Upper lobe of left lung (tissue), 6 donors: Measurements from ENCODE around the gene ULBP2. TPM values are rescaled to one million over a fixed set of nuclear protein-coding genes. Genes with fewer than 3 reads are reported as not detected.
"Not testable (repeated sequence)": the region's sequence is repeated elsewhere in the genome, so short reads cannot be mapped to it uniquely, and the experiment has no call there.

Experiments used
- ATAC-seq, 2 donors: fragments of 200-7000 bp; cut with Tn5 transposase; one replicate each; pipeline ENCODE4 v1.9.1; 2022; ENCODE audit warnings: mild to moderate bottlenecking in 2 of 2, moderate library complexity in 2 of 2; ENCODE audit not compliant: low FRiP score in 2 of 2
- DNase-seq, 2 donors: peaks; one replicate each; pipeline ENCODE4 v3.0.0-alpha.2; 2019 to 2020
- H3K27ac ChIP-seq, 4 donors: fragments of 200-600 bp; sonication (generic); one replicate each; pipeline ENCODE4 v1.5.1; 2016 to 2019
- H3K27me3 ChIP-seq, 4 donors: fragments of 200-600 bp; sonication (generic); one replicate each; pipeline ENCODE4 v1.5.1; 2017 to 2019
- H3K36me3 ChIP-seq, 4 donors: fragments of 200-600 bp; sonication (generic); one replicate each; pipeline ENCODE4 v1.5.1; 2016 to 2019
- H3K4me1 ChIP-seq, 4 donors: fragments of 200-600 bp; sonication (generic); one replicate each; pipeline ENCODE4 v1.5.1; 2018 to 2019
- H3K4me3 ChIP-seq, 4 donors: fragments of 200-600 bp; sonication (generic); one replicate each; pipeline ENCODE4 v1.5.1; 2017 to 2019; ENCODE audit warnings: mild to moderate bottlenecking in 2 of 4, moderate library complexity in 1 of 4
- H3K9me3 ChIP-seq, 4 donors: fragments of 200-600 bp; sonication (generic); one replicate each; pipeline ENCODE4 v1.5.1; 2018 to 2019
- CTCF ChIP-seq, 6 experiments: fragments of 450-650 bp in 4 of 6; fragments of 200-600 bp in 2 of 6; sonication (generic) in 2 of 6; IDR thresholded peaks; one replicate each; pipeline ENCODE4 v1.5.1; 2016 to 2019; ENCODE audit warnings: antibody characterized with exemption in 6 of 6
- EP300 ChIP-seq, 4 donors: sonication (generic); formaldehyde crosslinking; IDR thresholded peaks; one replicate each; pipeline ENCODE4 v1.5.1; 2017; ENCODE audit warnings: antibody characterized with exemption in 4 of 4, control low read depth in 2 of 4
- POLR2A ChIP-seq, 4 donors: fragments of 450-650 bp; IDR thresholded peaks; one replicate each; pipeline ENCODE4 v1.5.1; 2016 to 2017; ENCODE audit warnings: antibody characterized with exemption in 4 of 4, mild to moderate bottlenecking in 2 of 4
- POLR2AphosphoS5 ChIP-seq, 2 donors: sonication (generic); formaldehyde crosslinking; IDR thresholded peaks; one replicate each; pipeline ENCODE4 v1.5.1; 2017; ENCODE audit warnings: antibody characterized with exemption in 2 of 2
- WGBS, 2 donors: methylation state at CpG; one replicate each; pipeline ENCODE4 v1.1.5; 2017 to 2018; 5-methylcytosine and 5-hydroxymethylcytosine counted together
- total RNA-seq, 6 donors: library from RNA; depleted of rRNA in 4 of 6; stranded (reverse); fragments of >200 nt in 4 of 6; gene quantifications; one replicate each; pipeline versions ENCODE4 v1.1.0 to v1.2.1, GENCODE V29; 2016 to 2021
- donor health status: DM: no; HTN: no; CAD: no; lungs with moderate emphysema.
- donor health status: DM: no; HTN: yes; CAD: no; lungs with severe emphysema.

ULBP2 gene
- total RNA-seq, 6 donors from 2014 or later: 1.00 to 3.7 (median 1.5) TPM; not detected in 2

- TF ChIP-seq POLR2AphosphoS5 (IDR thresholded peaks at IDR 0.05): no peak
- no peak for TF ChIP-seq CTCF (IDR thresholded peaks at IDR 0.05)
- TF ChIP-seq EP300 (IDR thresholded peaks at IDR 0.05): no peak
- TF ChIP-seq POLR2A (IDR thresholded peaks at IDR 0.05): no peak
These were observed 31.9 kb upstream of the ULBP2 start for GRCh38 chr6:149909701-149910470.

GRCh38 chr6:149910721-149911151, 31.1 kb upstream of the ULBP2 start:
- TF ChIP-seq POLR2AphosphoS5 (IDR thresholded peaks at IDR 0.05): no peak
- no peak for TF ChIP-seq EP300 (IDR thresholded peaks at IDR 0.05)
- TF ChIP-seq POLR2A (IDR thresholded peaks at IDR 0.05): no peak
- no peak for TF ChIP-seq CTCF (IDR thresholded peaks at IDR 0.05)
- 93 to 96% methylated on average over 23 of the region's 23 CpGs for WGBS, 2 donors
- H3K4me3 ChIP-seq: no peak overlapping the region
- H3K9me3 ChIP-seq: peaks cover 0 to 9% (median 5%) of the 10 kb centered on the region in 4 donors
- H3K4me1 ChIP-seq: no peaks in the 10 kb centered on the region
- no peaks in the 10 kb centered on the region for H3K36me3 ChIP-seq
- H3K27ac ChIP-seq: no peak overlapping the region
- no peaks in the 10 kb centered on the region for H3K27me3 ChIP-seq
- DNase-seq (peak in 1 of 2 donors; percentile 53), ATAC-seq (no peak)

More at GRCh38 chr6:149909701-149910470, 31.9 kb upstream of the ULBP2 start:
- DNase-seq (no peak), ATAC-seq (no peak)
- Histone ChIP-seq H3K36me3 (no peaks in the 10 kb centered on the region), H3K4me3 (no peak overlapping the region), H3K27ac (no peak overlapping the region), H3K27me3 (no peaks in the 10 kb centered on the region), H3K9me3 (peaks cover 0 to 9% (median 5%) of the 10 kb centered on the region in 4 donors), H3K4me1 (no peaks in the 10 kb centered on the region)
- 87 to 95% methylated on average over 6 to 9 of the region's 9 CpGs for WGBS, 2 donors

GRCh38 chr6:149912680-149913079, 29.1 kb upstream of the ULBP2 start:
- 76 to 81% methylated on average over 2 to 3 of the region's 3 CpGs for WGBS, 2 donors
- H3K27ac ChIP-seq, H3K36me3 ChIP-seq, H3K27me3 ChIP-seq, H3K4me3 ChIP-seq, H3K4me1 ChIP-seq, H3K9me3 ChIP-seq, DNase-seq, ATAC-seq: not testable (repeated sequence)

GRCh38 chr6:149913085-149913484, 28.7 kb upstream of the ULBP2 start:
- WGBS, 2 donors: 73 to 76% methylated on average over 2 of the region's 2 CpGs
- Histone ChIP-seq H3K4me3 (no peak overlapping the region), H3K36me3 (no peaks in the 10 kb centered on the region), H3K4me1 (no peaks in the 10 kb centered on the region), H3K27me3 (no peaks in the 10 kb centered on the region), H3K9me3 (peaks cover 0 to 8% (median 5%) of the 10 kb centered on the region in 4 donors), H3K27ac (no peak overlapping the region)
- TF ChIP-seq CTCF (IDR thresholded peaks at IDR 0.05): no peak
- no peak for ATAC-seq
- no peak for DNase-seq

- TF ChIP-seq POLR2AphosphoS5 (IDR thresholded peaks at IDR 0.05) (no peak), POLR2A (IDR thresholded peaks at IDR 0.05) (no peak)
- Histone ChIP-seq H3K27me3 (no peaks in the 10 kb centered on the region), H3K27ac (no peak overlapping the region), H3K9me3 (peaks cover 0 to 2% (median under 1%) of the 10 kb centered on the region in 4 donors), H3K4me1 (no peaks in the 10 kb centered on the region), H3K36me3 (no peaks in the 10 kb centered on the region), H3K4me3 (no peak overlapping the region)
- ATAC-seq: no peak
- no peak for DNase-seq
- 68% methylated on average over 8 to 9 of the region's 9 CpGs for WGBS, 2 donors
These were observed 28.1 kb upstream of the ULBP2 start for GRCh38 chr6:149913540-149914240.
